GM23248 (cell line): ENCODE measurements around the gene WDR55. TPM values are rescaled to one million over a fixed set of nuclear protein-coding genes. Genes with fewer than 3 reads are reported as not detected.

Experiments
- DNase-seq: peaks from one replicate; pipeline ENCODE4 v3.0.0-alpha.2; 2015
- H2AFZ ChIP-seq: fragments of 200-600 bp; sonication (generic); 2 replicates; pipeline ENCODE4 v1.6.1; 2016; ENCODE audit warnings: antibody characterized with exemption
- H3F3A ChIP-seq: fragments of 200-600 bp; sonication (generic); 2 replicates; pipeline ENCODE4 v1.6.1; 2016; ENCODE audit warnings: mild to moderate bottlenecking, antibody characterized with exemption, mixed run types; ENCODE audit not compliant: insufficient read depth
- H3K27ac ChIP-seq: fragments of 200-600 bp; sonication (generic); 2 replicates; pipeline ENCODE4 v1.5.1; 2016; ENCODE audit warnings: mild to moderate bottlenecking
- H3K27me3 ChIP-seq: fragments of 200-600 bp; sonication (generic); replicated peaks from 2 replicates; pipeline ENCODE4 v1.6.1; 2016; ENCODE audit warnings: mild to moderate bottlenecking; ENCODE audit not compliant: insufficient read depth
- H3K36me3 ChIP-seq: fragments of 200-600 bp; sonication (generic); 2 replicates; pipeline ENCODE4 v1.6.1; 2016; ENCODE audit warnings: low read depth, mild to moderate bottlenecking
- H3K4me1 ChIP-seq: fragments of 200-600 bp; sonication (generic); 2 replicates; pipeline ENCODE4 v1.6.1; 2016; ENCODE audit warnings: mild to moderate bottlenecking; ENCODE audit not compliant: insufficient read depth
- H3K4me2 ChIP-seq: fragments of 200-600 bp; sonication (generic); one replicate; pipeline ENCODE4 v1.6.1; 2016; ENCODE audit warnings: mild to moderate bottlenecking; ENCODE audit not compliant: unreplicated experiment
- H3K4me3 ChIP-seq: fragments of 200-600 bp; sonication (generic); 2 replicates; pipeline ENCODE4 v1.5.1; 2016; ENCODE audit warnings: mild to moderate bottlenecking
- H3K79me2 ChIP-seq: fragments of 200-600 bp; sonication (generic); 2 replicates; pipeline ENCODE4 v1.6.1; 2016; ENCODE audit warnings: mild to moderate bottlenecking; ENCODE audit not compliant: insufficient read depth
- H3K9ac ChIP-seq: fragments of 200-600 bp; sonication (generic); 2 replicates; pipeline ENCODE4 v1.6.1; 2016; ENCODE audit warnings: mild to moderate bottlenecking
- H3K9me2 ChIP-seq: fragments of 200-600 bp; sonication (generic); 2 replicates; pipeline ENCODE4 v1.6.1; 2016; ENCODE audit warnings: mixed run types, mild to moderate bottlenecking, moderate library complexity; ENCODE audit not compliant: insufficient read depth
- H3K9me3 ChIP-seq: fragments of 200-600 bp; sonication (generic); one replicate; pipeline ENCODE4 v1.6.1; 2017; ENCODE audit warnings: low read depth
- H4K20me1 ChIP-seq: fragments of 200-600 bp; sonication (generic); 2 replicates; pipeline ENCODE4 v1.6.0; 2016; ENCODE audit not compliant: insufficient read depth
- EZH2 ChIP-seq: fragments of 200-600 bp; sonication (generic); IDR thresholded peaks from 2 replicates; pipeline ENCODE4 v1.6.1; 2018; ENCODE audit warnings: antibody characterized with exemption, mild to moderate bottlenecking; ENCODE audit not compliant: insufficient read depth, poor library complexity, severe bottlenecking
- EZH2phosphoT487 ChIP-seq: fragments of 200-600 bp; sonication (generic); IDR thresholded peaks from 2 replicates; pipeline ENCODE4 v1.6.1; 2018; ENCODE audit warnings: antibody characterized with exemption, moderate library complexity, mild to moderate bottlenecking, low read depth; ENCODE audit not compliant: insufficient read depth
- WGBS, 2 experiments: methylation state at CpG; one replicate each; pipeline ENCODE4 v1.1.6; 2015 to 2017; ENCODE audit warnings: low lambda C conversion rate in 2 of 2, low coverage in 1 of 2; ENCODE audit errors: missing lambda C conversion rate in 2 of 2; 5-methylcytosine and 5-hydroxymethylcytosine counted together
- in situ Hi-C: fragments of 300-500 bp; cut with MboI; formaldehyde crosslinking; loops from 2 replicates; pipeline ENCODE4 v1.15.0; 2020
- polyA plus RNA-seq: library from polyadenylated mRNA; unstranded; fragments of >200 nt; fragmentation: Nextera tagmentation; extraction: Ambion mirVana; gene quantifications from 2 replicates; pipeline ENCODE4 v1.2.1, GENCODE V29; 2016
- total RNA-seq: library from RNA; depleted of rRNA; stranded (reverse); fragments of >200 nt; shearing (Covaris generic); gene quantifications from 2 replicates; pipeline ENCODE4 v1.2.3, GENCODE V29; 2014

Gene WDR55
- total and polyA plus RNA-seq, 2 experiments from 2014 or later: 17.7 to 19.6 TPM

- in situ Hi-C loops: no loop called here
- Histone ChIP-seq H3K27ac (no peak overlapping the region), H3K9me3 (no peaks in the 10 kb centered on the region), H3K4me3 (no peak overlapping the region), H3K9me2 (no peaks in the 10 kb centered on the region), H3K4me1 (no peaks in the 10 kb centered on the region), H2AFZ (no peak overlapping the region), H4K20me1 (no peaks in the 10 kb centered on the region), H3K27me3 (no peaks in the 10 kb centered on the region), H3F3A (peaks cover 16% of the 10 kb centered on the region; the same call in 1 of the 2 replicates), H3K4me2 (no peak overlapping the region), H3K9ac (no peak overlapping the region), H3K36me3 (peaks cover 20% of the 10 kb centered on the region), H3K79me2 (no peaks in the 10 kb centered on the region)
- WGBS, 2 experiments: 96 to 98% methylated on average over 3 of the region's 3 CpGs
- DNase-seq: no peak
- no peak for TF ChIP-seq EZH2phosphoT487
- TF ChIP-seq EZH2: no peak
Measured at GRCh38 chr5:140677947-140678346, 13.2 kb downstream of the WDR55 start.

- Histone ChIP-seq H3K9ac (no peak overlapping the region), H3K36me3 (peaks cover 23% of the 10 kb centered on the region), H3K9me2 (no peaks in the 10 kb centered on the region), H3F3A (peaks cover 15% of the 10 kb centered on the region; the same call in 1 of the 2 replicates), H3K4me2 (no peak overlapping the region), H3K9me3 (no peaks in the 10 kb centered on the region), H4K20me1 (no peaks in the 10 kb centered on the region), H3K79me2 (no peaks in the 10 kb centered on the region), H3K4me3 (no peak overlapping the region), H3K27ac (no peak overlapping the region), H2AFZ (no peak overlapping the region), H3K4me1 (no peaks in the 10 kb centered on the region), H3K27me3 (no peaks in the 10 kb centered on the region)
- DNase-seq: no peak
- in situ Hi-C loops: no loop called here
- WGBS, 2 experiments: 95 to 97% methylated on average over 7 of the region's 7 CpGs
- TF ChIP-seq EZH2phosphoT487 (no peak), EZH2 (no peak)
Measured at GRCh38 chr5:140678993-140679392, 14.3 kb downstream of the WDR55 start.

- peak overlapping the region; percentile 95 for H3K9ac ChIP-seq
- peak overlapping the region; percentile 80 for H3K27ac ChIP-seq
- in situ Hi-C loops: no loop called here
- peaks cover 22% of the 10 kb centered on the region for H3F3A ChIP-seq
- WGBS, 2 experiments: 36% methylated on average over 8 of the region's 8 CpGs
- peaks cover 91% of the 10 kb centered on the region for H3K79me2 ChIP-seq
- H3K4me2 ChIP-seq: peak overlapping the region; percentile 93
- H3K9me3 ChIP-seq: no peaks in the 10 kb centered on the region
- H3K27me3 ChIP-seq: no peaks in the 10 kb centered on the region
- peak; percentile 60 for DNase-seq
- TF ChIP-seq EZH2phosphoT487 (no peak), EZH2 (no peak)
- H3K9me2 ChIP-seq: no peaks in the 10 kb centered on the region
- peaks cover 12% of the 10 kb centered on the region for H3K36me3 ChIP-seq
- H3K4me3 ChIP-seq: peak overlapping the region; percentile 96
- no peaks in the 10 kb centered on the region for H4K20me1 ChIP-seq
- peak overlapping the region; percentile 92 for H2AFZ ChIP-seq
- peaks cover 11% of the 10 kb centered on the region; the same call in 1 of the 2 replicates for H3K4me1 ChIP-seq
Measured at GRCh38 chr5:140690376-140690932, 25.8 kb downstream of the WDR55 start.

- peak within 1 kb of the TSS; percentile 92 for H2AFZ ChIP-seq
- H3K36me3 ChIP-seq: peaks cover 16% of the 10 kb centered on the region
- in situ Hi-C loops: no loop called here
- peak within 1 kb of the TSS; percentile 95 for H3K9ac ChIP-seq
- no peaks in the 10 kb centered on the region for H3K27me3 ChIP-seq
- H3K27ac ChIP-seq: peak within 1 kb of the TSS; percentile 80
- peak; percentile 99 for DNase-seq
- H3K4me2 ChIP-seq: peak within 1 kb of the TSS; percentile 93
- 1% methylated on average over 49 to 61 of the region's 61 CpGs for WGBS, 2 experiments
- no peaks in the 10 kb centered on the region for H3K9me2 ChIP-seq
- peaks cover 11% of the 10 kb centered on the region; the same call in 1 of the 2 replicates for H3K4me1 ChIP-seq
- peaks cover 91% of the 10 kb centered on the region for H3K79me2 ChIP-seq
- H3K4me3 ChIP-seq: peak within 1 kb of the TSS; percentile 96
- H3K9me3 ChIP-seq: no peaks in the 10 kb centered on the region
- peaks cover 22% of the 10 kb centered on the region for H3F3A ChIP-seq
- no peak for TF ChIP-seq EZH2phosphoT487
- H4K20me1 ChIP-seq: no peaks in the 10 kb centered on the region
Measured at GRCh38 chr5:140690941-140691924, 26.5 kb downstream of the WDR55 start, which contains the start of the genes HARS1 and HARS2. TSS of gene HARS1 (minus strand) at chr5:140691370. CDS start at chr5:140691304, 66 bp downstream. TSS of gene HARS2 (plus strand) at chr5:140691455. CDS start at chr5:140691649, 194 bp downstream.
